CD4-positive, alpha-beta T cell treated with Interleukin-15 for 1 hour (primary cell): ENCODE measurements around the gene HOXD9.
A peak's percentile ranks its signal among the peaks of the same experiment; 100 is the strongest.

Source experiments
- DNase-seq: peaks from one replicate; pipeline ENCODE4 v3.0.0-alpha.2; 2020

HOXD9 gene

DNA sequence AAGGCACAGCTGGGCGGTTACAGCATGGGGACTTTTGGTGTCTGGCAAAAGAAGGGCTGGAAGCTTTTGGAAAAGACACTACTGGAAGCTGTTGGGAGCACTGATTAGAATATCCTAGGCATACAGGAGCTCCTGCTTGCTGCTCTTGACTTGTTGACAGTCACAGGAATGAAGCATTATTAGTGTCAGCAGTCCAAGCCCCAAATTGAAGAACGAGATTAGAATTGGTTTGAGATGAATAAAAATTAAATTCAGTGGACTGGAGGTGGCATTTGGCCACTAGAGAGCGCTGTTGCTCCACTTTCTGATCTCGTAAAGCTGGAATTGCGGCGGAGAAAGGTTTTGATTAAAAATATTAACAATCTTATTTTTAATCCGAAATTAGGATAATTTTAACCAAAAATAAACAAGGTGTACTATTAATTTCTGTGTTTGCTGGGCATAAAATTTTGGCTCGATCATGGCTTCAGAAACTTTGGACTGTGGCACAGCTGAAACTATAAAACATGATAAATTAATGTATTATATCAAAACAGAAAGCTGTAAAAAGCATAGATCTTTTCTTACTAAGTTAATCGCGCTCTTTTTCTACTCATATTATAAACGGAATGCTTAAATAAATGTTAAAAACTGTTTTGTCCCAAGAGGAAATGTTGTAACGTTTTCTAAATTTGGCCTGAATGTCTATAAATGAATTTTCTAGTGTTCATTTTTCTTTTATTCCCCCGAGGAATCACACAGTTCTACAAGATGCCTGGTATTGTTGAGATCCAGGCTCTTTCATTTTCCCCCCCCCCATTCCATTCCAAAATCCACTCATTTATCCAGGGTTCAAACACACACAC is 4.6 kb downstream of the HOXD9 start:
- peak; percentile 41 for DNase-seq

DNA sequence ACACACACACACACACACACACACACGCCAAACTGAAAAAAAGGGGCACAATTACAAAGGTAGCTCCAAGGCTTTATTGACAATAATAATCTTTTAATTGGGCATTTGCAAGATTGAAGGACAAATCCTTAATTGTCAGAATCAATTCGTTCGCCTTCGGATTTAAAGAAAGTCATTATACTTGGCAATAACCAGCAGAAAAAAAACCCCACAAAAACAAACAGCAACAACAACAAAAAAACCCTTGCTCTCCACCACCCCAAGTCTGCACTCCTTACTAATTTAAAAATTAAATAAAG is 5.2 kb downstream of the HOXD9 start:
- DNase-seq, result no peak

GRCh38 chr2:176128172-176128981 is 5.9 kb downstream of the HOXD9 start:
- no peak for DNase-seq

- DNase-seq, result no peak
Observed at GRCh38 chr2:176128982-176129796, 6.7 kb downstream of the HOXD9 start, which contains the start of gene HOXD8. HOXD8 (plus strand) TSS chr2:176129705; CDS start chr2:176130367, 662 bp downstream.

DNA sequence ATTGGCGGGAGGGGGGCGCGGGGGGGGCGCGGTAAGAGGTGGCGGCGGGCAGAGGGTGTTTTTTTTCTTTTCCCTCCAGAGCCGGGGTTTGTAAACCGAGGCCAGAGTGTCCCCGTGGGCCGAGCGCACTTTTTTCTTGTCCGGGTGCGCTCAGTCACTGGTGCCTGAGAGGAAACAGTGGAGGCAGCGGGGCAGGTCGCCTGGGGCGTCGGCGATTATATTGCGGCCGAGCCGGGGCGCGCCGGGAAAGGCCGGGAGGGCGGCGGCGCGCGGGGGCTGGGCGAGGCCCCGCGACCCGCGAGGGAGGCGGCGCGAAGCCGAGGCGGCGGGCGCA is 7.3 kb downstream of the HOXD9 start:
- DNase-seq, result no peak

GRCh38 chr2:176130147-176130956 is 7.8 kb downstream of the HOXD9 start:
- no peak for DNase-seq

- DNase-seq, result no peak
Observed at GRCh38 chr2:176130957-176131847, 8.7 kb downstream of the HOXD9 start.

- no peak for DNase-seq
Observed at GRCh38 chr2:176131848-176132158, 9.3 kb downstream of the HOXD9 start.

DNA sequence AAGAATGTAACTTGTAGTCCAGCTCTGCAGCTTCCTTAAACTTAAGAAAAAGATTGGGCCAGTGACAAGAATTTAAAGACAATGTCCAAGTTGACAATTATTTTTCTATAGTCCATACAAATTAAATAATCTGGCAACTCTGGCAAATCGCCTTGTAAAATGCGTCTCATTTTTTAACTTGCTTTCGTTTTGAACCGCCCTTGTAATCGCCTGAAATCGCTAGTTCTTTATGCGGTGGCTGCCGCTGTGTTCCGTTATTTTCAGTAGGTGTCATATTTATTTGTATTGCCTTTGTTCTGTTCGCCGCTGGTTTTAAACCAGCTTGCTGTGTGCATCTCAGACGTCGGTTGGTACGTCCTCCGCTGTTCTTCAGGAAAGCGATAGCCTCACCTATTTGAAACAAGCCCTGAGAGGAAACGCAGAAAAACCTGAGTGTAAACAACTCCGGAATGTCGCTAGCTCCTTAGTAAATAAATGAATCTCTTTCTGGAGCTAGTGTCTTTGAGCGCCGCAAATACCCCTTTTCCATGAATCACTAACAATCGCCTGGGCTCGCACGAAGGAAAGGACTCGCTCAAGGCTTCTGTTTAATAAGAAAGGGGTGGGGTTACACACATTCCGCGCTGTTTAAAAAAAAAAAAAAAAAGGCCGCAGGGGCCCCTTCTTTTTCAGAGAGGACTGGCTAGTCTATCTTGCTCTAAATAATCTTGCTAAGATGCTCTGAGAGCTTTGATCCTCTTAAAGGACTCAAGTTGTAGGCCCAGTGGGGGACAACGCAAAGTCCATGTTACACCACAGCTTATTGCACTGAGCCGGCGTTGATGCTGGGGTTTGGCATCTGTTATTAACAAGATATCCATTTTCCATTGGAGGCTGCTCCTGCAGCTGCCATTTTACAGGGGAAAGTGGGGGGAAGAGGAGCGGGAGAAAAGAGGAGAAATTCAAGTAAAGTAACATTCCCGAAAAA is 10.0 kb downstream of the HOXD9 start:
- no peak for DNase-seq

DNA sequence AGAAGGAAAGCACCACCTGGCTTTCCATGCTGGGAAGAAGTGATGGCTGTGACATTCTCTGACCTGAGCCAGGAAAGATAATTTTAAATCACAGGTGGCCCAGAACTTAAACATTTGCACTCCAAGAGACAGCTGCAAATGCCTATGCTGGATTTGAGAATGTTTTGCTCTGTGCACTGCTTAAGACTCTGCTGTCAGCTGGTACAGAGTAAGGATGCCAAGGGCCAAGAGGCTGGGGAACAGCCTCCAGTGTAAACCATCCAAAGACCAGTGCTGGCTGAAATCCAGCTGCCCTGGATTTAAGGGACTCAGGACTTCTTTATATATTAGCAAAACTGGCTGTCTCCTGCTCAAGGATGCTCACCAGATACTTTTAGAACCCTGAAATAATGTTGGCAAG is 10.9 kb downstream of the HOXD9 start:
- DNase-seq, result no peak

GRCh38 chr2:176134035-176134434 is 11.5 kb downstream of the HOXD9 start:
- no peak for DNase-seq

DNA sequence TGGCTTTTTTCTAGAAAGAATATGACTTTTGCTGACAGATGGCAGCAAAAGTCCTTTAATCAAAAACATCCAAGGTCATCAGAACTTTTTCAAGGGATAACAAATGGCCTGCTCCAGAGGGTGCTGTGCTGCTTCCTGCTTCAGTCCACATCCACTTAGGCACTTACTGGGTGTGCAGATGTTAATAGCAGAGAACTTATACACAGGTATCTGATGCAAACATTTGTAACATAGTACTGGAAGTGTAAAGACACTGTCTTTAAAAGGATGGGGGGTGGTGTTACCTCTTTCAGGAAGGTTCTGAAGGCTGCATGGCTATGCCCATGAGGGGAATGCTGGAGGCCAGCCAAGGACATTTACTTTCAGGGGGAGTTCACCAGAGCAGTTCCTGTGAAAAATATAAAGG is 12.5 kb downstream of the HOXD9 start:
- DNase-seq, result no peak

- DNase-seq, result no peak
Observed at GRCh38 chr2:176136374-176137251, 14.1 kb downstream of the HOXD9 start.

- no peak for DNase-seq
Observed at GRCh38 chr2:176137252-176137580, 14.7 kb downstream of the HOXD9 start.

DNA sequence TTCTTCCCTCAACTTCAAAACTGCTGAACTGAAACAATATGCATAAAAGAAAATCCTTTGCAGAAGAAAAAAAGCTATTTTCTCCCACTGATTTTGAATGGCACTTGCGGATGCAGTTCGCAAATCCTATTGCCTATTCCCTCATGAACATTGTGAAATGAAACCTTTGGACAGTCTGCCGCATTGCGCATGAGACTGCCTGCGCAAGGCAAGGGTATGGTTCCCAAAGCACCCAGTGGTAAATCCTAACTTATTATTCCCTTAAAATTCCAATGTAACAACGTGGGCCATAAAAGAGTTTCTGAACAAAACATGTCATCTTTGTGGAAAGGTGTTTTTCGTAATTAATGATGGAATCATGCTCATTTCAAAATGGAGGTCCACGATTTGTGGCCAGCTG is 15.4 kb downstream of the HOXD9 start:
- no peak for DNase-seq

DNA sequence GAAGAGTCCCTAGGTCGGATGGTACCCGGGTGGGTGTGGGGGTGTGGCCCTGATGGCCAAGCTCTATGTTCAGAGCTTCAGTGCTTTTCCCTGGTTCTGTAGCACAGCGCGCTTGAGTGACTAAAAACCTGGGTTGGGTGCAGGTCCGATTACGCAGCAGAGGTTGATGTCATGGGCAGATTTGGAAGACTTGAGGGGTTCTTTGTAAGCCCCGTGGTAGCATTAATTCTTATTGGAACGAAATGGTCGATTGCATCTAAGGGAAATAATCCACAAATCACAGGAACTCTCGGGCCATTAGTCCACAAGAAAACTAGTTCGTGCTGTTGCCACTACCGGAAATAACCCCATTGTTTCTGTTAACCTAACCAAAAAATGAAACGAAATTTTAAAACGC is 16.0 kb downstream of the HOXD9 start:
- no peak for DNase-seq

DNA sequence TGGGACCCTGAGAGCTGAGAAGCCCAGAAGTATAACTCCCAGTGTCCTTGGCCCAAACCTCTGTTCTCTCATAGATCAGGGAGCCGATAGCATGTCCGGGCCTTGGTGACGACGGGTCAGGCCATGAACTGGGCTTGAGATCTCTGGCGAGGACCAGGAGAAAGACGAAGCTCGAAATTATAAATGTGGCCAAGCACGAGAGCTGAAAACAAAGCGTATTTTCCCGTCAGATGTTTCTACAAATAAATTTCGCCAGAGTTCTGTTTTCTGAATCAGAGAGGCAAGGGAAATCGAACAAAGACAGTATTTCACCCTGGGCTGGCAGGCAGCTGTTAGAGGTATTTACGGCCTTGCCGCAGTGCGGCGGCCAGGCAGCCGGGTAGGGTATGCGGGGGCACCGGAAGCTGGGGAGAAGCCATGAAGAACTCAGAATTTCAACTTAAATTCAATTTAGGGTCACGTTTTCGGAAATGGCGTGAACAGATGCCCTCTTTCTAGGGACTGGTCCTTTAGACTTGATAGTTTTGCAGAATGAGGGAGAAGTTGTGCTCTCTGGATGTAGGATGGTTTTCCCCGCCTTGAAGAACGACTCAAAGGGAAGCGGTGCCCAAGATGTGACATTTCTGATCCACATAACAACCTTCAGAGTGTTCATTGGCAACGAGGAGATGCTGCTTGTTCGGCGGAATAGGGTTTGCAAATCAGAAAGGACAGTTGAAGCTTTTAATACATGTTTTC is 16.6 kb downstream of the HOXD9 start:
- DNase-seq, result no peak

- no peak for DNase-seq
Observed at GRCh38 chr2:176139661-176140512, 17.4 kb downstream of the HOXD9 start.
